ENCODE results near the gene FOXL2NB. TPM values are rescaled to one million over a fixed set of nuclear protein-coding genes. Genes with fewer than 3 reads are reported as not detected.

FOXL2NB gene
- total and polyA plus RNA-seq, 2 of the 13 experiments (the other 11 are each of a cell fraction or from before 2014, with no cell fraction given): not detected

- no peak for TF ChIP-seq ZNF407 (CRISPR knock-in tag; IDR thresholded peaks at IDR 0.05; ENCODE audit: not compliant biosample characterization)
- TF ChIP-seq ZNF816 (CRISPR knock-in tag; IDR thresholded peaks at IDR 0.05; ENCODE audit: borderline replicate concordance): no peak
- no peak for TF ChIP-seq KDM6A (CRISPR knock-in tag; IDR thresholded peaks at IDR 0.05; ENCODE audit: low read depth)
- TF ChIP-seq FOSL2 (CRISPR knock-in tag; IDR thresholded peaks at IDR 0.05): no peak
- no peak for TF ChIP-seq MYNN (CRISPR knock-in tag; IDR thresholded peaks at IDR 0.05; ENCODE audit: low read depth)
- no peak for TF ChIP-seq ZNF383 (CRISPR knock-in tag; IDR thresholded peaks at IDR 0.05; ENCODE audit: borderline replicate concordance)
- no peak for TF ChIP-seq ZNF431 (CRISPR knock-in tag; IDR thresholded peaks at IDR 0.05; ENCODE audit: borderline replicate concordance, low read depth)
- TF ChIP-seq, protein P1, sequence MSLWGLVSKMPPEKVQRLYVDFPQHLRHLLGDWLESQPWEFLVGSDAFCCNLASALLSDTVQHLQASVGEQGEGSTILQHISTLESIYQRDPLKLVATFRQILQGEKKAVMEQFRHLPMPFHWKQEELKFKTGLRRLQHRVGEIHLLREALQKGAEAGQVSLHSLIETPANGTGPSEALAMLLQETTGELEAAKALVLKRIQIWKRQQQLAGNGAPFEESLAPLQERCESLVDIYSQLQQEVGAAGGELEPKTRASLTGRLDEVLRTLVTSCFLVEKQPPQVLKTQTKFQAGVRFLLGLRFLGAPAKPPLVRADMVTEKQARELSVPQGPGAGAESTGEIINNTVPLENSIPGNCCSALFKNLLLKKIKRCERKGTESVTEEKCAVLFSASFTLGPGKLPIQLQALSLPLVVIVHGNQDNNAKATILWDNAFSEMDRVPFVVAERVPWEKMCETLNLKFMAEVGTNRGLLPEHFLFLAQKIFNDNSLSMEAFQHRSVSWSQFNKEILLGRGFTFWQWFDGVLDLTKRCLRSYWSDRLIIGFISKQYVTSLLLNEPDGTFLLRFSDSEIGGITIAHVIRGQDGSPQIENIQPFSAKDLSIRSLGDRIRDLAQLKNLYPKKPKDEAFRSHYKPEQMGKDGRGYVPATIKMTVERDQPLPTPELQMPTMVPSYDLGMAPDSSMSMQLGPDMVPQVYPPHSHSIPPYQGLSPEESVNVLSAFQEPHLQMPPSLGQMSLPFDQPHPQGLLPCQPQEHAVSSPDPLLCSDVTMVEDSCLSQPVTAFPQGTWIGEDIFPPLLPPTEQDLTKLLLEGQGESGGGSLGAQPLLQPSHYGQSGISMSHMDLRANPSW (CRISPR knock-in tag; IDR thresholded peaks at IDR 0.05; ENCODE audit: borderline replicate concordance): no peak
Measured at GRCh38 chr3:138975351-138975750, 28.3 kb downstream of the FOXL2NB start (continued).

Data from HepG2 (cell line).